SK-N-MC (cell line): Measurements from ENCODE around the gene TMEM17.

Source experiments
- DNase-seq: peaks from one replicate; pipeline ENCODE4 v3.0.0-alpha.2; 2011; ENCODE audit warnings: low read depth, low spot score
- H3K27ac ChIP-seq: fragments of 200-600 bp; sonication (generic); 2 replicates; pipeline ENCODE4 v1.5.1; 2016; ENCODE audit warnings: mixed run types
- H3K36me3 ChIP-seq: fragments of 200-600 bp; sonication (generic); 2 replicates; pipeline ENCODE4 v1.6.1; 2017; ENCODE audit warnings: antibody characterized with exemption, low read length, mixed read lengths; ENCODE audit not compliant: insufficient read depth
- H3K4me3 ChIP-seq: fragments of 200-600 bp; sonication (generic); 2 replicates; pipeline ENCODE4 v1.5.1; 2016
- H3K9ac ChIP-seq: fragments of 200-600 bp; sonication (generic); 2 replicates; pipeline ENCODE4 v1.8.0; 2017; ENCODE audit warnings: mixed run types, mixed read lengths; ENCODE audit not compliant: insufficient read length
- H3K9me3 ChIP-seq: fragments of 200-600 bp; sonication (generic); 2 replicates; pipeline ENCODE4 v1.6.1; 2017; ENCODE audit warnings: low read depth, mild to moderate bottlenecking, antibody characterized with exemption, low read length, moderate library complexity, mixed read lengths
- EZH2 ChIP-seq: fragments of 200-600 bp; sonication (generic); IDR thresholded peaks from one replicate; pipeline ENCODE4 v1.6.1; 2017; ENCODE audit warnings: antibody characterized with exemption
- FOXP2 ChIP-seq: optimal IDR thresholded peaks from 2 replicates; pipeline ENCODE3; 2011; ENCODE audit warnings: mild to moderate bottlenecking, moderate library complexity; ENCODE audit not compliant: insufficient read depth; ENCODE audit errors: extremely low read length, control extremely low read depth
- POLR2AphosphoS5 ChIP-seq: IDR thresholded peaks from 2 replicates; pipeline ENCODE4 v1.6.1; 2012; ENCODE audit warnings: mild to moderate bottlenecking, low read depth, low read length, borderline replicate concordance

The TMEM17 gene

GRCh38 chr2:62482558-62483352 lies 23.2 kb downstream of the TMEM17 start:
- TF ChIP-seq FOXP2 (no peak), POLR2AphosphoS5 (no peak), EZH2 (no peak)
- H3K4me3 ChIP-seq = no peak overlapping the region
- H3K9ac ChIP-seq = no peak overlapping the region
- H3K27ac ChIP-seq = no peak overlapping the region
- H3K9me3 ChIP-seq = no peaks in the 10 kb centered on the region
- no peak for DNase-seq
- no peaks in the 10 kb centered on the region for H3K36me3 ChIP-seq

- DNase-seq = no peak
- no peak for TF ChIP-seq FOXP2
- TF ChIP-seq EZH2 = no peak
- TF ChIP-seq POLR2AphosphoS5 = no peak
- no peak overlapping the region for H3K4me3 ChIP-seq
- no peak overlapping the region for H3K9ac ChIP-seq
- H3K27ac ChIP-seq = no peak overlapping the region
- H3K36me3 ChIP-seq = no peaks in the 10 kb centered on the region
- no peaks in the 10 kb centered on the region for H3K9me3 ChIP-seq
These were observed 26.1 kb downstream of the TMEM17 start for GRCh38 chr2:62479917-62480316.

DNA sequence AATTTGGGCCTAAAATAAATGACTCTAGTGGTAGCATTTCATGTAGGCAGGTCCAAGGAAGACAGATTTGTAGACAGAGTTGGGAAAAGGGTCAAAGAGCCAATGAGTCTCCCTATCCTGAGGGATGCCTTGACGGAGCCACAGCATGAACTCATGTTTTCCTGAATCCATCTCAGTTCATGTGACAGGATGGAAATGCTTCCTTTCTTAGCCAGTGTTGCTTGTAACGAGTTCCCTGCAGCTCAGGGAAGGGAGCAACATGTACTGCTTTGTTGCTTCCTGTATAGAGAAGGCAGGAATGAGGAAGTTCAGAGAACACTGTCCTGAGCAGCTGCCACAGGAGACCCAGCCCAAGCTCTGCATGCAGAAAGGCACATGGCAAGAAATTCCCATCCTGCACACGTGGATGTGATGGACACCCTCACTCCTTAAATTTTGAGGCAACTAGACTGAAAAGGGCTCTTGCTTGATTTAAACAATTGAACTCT lies 27.9 kb downstream of the TMEM17 start:
- no peaks in the 10 kb centered on the region for H3K36me3 ChIP-seq
- no peak overlapping the region for H3K4me3 ChIP-seq
- TF ChIP-seq EZH2 = no peak
- no peak for DNase-seq
- 0 out of 2 replicates have a peak overlapping the region, but pooled peaks have one; percentile 26 for H3K27ac ChIP-seq
- no peak overlapping the region for H3K9ac ChIP-seq
- no peaks in the 10 kb centered on the region for H3K9me3 ChIP-seq

- Histone ChIP-seq H3K9me3 (no peaks in the 10 kb centered on the region), H3K36me3 (no peaks in the 10 kb centered on the region), H3K9ac (no peak overlapping the region), H3K27ac (no peak overlapping the region), H3K4me3 (no peak overlapping the region)
- no peak for TF ChIP-seq EZH2
- no peak for TF ChIP-seq FOXP2
- no peak for TF ChIP-seq POLR2AphosphoS5
- DNase-seq = no peak
These were observed 28.4 kb downstream of the TMEM17 start for GRCh38 chr2:62477573-62477972.

DNA sequence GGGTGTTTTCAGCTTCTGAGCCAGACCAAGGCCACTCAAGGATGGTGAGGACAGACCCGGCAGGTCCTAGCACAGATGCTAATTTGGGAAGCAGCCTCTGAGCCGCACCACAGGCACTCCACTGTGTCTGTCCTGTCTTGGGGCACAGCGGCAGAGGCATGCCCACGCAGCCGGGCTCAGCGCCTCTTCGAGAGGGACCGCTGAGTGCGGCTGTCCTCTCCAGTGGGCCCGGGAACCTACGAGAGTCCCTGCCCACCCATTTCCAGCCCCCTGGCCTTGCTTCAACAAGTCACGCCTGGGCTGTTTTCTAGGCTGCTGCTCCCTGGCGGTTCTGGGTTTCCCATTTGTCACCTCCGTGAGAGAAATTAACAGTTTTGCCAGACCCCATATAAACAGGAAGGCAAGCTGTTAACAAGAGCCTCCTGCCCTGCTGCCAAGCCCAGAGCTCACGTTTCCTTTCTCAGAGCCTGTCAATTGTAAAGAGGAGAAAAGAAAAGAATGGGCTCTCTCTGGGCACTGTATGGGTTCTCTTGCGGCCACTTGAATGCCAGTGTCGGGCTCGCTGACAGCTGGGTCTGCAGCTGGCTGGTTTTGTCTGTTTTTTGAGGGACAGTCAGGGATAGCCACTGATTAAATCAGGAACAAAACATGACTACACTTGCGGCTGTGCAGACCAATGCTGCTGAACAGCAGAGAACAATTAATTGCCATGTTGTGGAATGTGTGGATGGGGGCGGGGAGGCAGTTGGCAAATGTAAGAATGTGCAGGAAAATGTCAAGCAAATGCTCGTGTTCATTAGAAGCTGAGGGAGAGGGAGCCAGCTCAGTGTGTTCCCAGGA lies 30.6 kb downstream of the TMEM17 start:
- Histone ChIP-seq H3K9ac (no peak overlapping the region), H3K9me3 (no peaks in the 10 kb centered on the region), H3K4me3 (no peak overlapping the region), H3K36me3 (no peaks in the 10 kb centered on the region), H3K27ac (no peak overlapping the region)
- TF ChIP-seq FOXP2 = no peak
- TF ChIP-seq EZH2 = no peak
- TF ChIP-seq POLR2AphosphoS5 = no peak
- DNase-seq = no peak

DNA sequence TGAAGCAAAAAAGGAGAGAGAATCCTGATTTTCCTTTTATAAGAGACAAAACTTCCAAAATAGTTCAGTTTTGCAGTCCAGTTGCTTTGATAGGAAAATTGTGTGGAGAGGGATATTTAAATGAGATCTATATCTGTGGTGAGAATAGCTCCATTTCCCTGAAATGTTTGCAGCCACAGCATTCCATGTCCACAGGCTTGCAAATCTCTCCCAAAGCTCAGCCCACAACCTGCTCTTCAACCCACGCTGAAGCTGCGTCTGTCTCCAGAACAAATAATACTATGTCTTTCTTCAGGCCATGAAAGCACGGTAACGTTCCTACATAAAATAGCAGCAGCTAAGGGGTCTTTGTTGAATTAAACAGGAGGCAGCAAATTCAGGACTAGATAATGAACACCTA lies 31.8 kb downstream of the TMEM17 start:
- Histone ChIP-seq H3K36me3 (no peaks in the 10 kb centered on the region), H3K9ac (no peak overlapping the region), H3K4me3 (no peak overlapping the region), H3K9me3 (no peaks in the 10 kb centered on the region), H3K27ac (no peak overlapping the region)
- DNase-seq = no peak
- TF ChIP-seq FOXP2 (no peak), EZH2 (no peak), POLR2AphosphoS5 (no peak)

GRCh38 chr2:62473246-62473827 lies 32.7 kb downstream of the TMEM17 start:
- no peak overlapping the region for H3K27ac ChIP-seq
- no peak for DNase-seq
- H3K9me3 ChIP-seq = no peaks in the 10 kb centered on the region
- H3K9ac ChIP-seq = no peak overlapping the region
- H3K36me3 ChIP-seq = no peaks in the 10 kb centered on the region
- no peak for TF ChIP-seq FOXP2
- no peak overlapping the region for H3K4me3 ChIP-seq

DNA sequence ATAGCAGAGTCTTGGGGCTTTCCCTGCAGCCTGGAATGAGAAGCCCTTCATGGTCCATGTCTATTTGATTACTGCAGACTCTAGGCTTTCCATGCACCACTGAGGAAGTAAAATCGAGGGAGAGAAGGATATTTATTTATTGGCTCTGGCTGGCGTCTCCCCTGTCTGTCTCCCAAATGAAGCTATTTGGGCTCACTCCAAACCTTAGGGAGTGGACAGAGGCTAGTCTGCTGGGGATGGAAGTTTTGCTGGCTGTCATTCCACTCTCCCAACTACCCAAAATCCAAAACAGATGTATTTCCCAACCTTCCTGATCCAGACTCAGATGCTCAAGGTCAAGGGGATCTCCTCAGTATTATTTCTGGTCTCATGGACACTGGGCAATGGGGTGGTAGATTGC lies 33.7 kb downstream of the TMEM17 start:
- Histone ChIP-seq H3K4me3 (no peak overlapping the region), H3K9ac (no peak overlapping the region), H3K27ac (no peak overlapping the region), H3K36me3 (no peaks in the 10 kb centered on the region), H3K9me3 (no peaks in the 10 kb centered on the region)
- DNase-seq = no peak
- TF ChIP-seq FOXP2 = no peak
- TF ChIP-seq POLR2AphosphoS5 = no peak
- TF ChIP-seq EZH2 = no peak
